ENCODE measurements around the gene PGAP2.
A peak's percentile ranks its signal among the peaks of the same experiment; 100 is the strongest.

PGAP2 gene

DNA sequence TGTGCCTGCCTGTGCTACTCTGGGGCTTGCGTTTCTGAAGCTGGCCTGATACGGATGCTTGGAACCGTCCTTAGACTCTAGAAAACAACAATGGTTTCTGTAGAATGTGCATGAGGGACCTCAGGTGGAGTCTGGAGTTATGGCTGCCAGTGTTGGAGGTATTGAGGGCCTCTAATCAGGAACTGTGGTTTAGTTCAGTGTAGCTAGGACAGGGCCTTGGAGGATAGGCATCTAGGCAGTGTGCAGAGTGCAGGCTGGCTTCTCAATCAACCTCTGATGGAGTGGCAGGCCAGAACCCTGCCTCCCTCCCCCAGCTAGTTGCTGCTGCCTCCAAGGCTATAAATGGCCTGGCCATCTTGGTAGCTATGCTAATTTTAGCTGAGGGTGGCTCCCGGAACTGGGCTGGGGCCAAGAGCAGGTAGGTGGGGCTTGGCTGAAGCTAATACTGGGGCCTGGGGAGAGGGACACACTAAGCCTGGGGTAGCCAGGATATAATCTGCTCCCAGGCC, 51.1 kb downstream of the PGAP2 start:
- DNase-seq: no peak

- DNase-seq: no peak
Measured at GRCh38 chr11:3860375-3860774, 52.0 kb downstream of the PGAP2 start.

GRCh38 chr11:3860898-3861393, 52.6 kb downstream of the PGAP2 start:
- DNase-seq: peak; percentile 68

DNA sequence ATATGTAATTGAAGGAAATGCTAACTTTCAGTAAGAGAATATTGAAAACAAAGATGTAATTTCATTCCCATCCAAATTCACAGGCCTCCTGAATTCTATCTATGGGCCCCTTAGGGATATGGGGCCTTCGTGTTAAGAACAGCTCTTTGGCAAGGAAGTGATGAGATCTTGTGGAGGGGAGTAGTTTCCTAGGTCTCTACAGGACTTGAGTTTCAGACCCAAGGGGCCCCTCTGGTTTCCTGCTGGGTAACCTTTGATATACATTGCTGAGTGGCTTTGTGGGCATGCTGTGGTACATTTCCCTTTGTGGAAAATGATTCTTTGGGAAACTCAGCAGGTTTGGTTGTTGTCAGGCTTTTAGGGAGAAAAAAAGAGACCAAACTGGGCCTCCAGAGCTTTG, 53.3 kb downstream of the PGAP2 start:
- peak; percentile 61 for DNase-seq

- DNase-seq: no peak
Measured at GRCh38 chr11:3865388-3866193, 57.2 kb downstream of the PGAP2 start.

DNA sequence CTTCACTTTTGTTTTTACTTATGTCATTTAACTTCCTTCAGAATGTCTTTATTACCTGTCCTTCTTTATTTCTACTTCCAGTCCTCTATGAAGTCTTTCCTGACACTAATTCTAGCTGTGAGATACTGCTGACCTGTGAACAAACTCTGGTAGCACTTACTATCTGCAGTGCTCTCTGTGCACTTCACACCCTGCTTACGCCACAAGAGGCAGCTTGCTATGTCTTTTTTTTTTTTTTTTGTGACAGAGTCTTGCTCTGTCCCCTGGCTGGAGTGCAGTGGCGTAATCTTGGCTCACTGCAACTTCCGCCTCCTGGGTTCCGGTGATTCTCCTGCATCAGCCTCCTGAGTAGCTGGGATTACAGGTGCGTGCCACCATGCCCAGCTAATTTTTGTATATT, 57.8 kb downstream of the PGAP2 start:
- no peak for DNase-seq

- DNase-seq: no peak
Measured at GRCh38 chr11:3866836-3867208, 58.5 kb downstream of the PGAP2 start.

DNA sequence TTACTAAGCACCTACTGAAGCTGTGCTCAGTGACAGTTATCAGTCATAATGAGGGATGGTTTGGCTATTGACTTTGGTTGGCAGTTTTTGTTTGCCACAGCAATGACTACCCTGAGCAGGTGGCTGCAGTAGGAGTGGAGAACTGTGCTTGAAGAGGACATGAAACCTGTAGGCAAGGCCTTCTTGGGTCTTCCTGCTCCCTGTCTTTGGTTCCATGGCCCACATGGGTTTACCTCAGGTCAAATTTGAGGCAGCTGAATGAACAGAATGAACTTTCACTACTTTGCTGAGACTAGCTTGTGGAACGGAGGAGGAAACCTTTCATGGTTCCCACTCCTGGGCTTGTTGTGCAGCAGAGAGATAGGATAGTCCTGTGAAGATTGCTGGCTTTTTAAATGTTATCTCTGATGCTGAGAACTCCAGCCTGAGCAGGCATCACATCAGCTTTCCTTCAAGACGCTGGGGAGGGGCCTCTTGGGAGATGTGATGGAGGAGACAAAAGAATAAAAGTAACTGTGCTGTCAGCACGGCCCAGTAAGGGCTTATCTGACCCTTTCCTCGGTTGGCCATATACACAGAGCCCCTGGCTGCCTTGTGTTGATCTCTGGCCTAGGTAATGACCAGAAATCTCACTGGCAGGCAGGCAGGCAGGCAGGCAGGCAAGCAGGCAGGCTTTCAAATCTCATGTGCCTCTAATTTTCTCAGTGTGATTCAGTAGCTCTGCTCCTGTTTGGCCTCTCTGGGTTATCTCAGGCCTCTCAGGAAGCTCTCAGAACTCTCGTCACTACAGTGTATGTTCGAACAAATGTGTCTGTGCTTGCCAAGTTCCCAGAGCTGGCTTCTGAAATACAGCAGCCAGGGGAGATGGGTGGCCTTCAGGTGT, 59.1 kb downstream of the PGAP2 start:
- peak; percentile 56 for DNase-seq

- no peak for DNase-seq
Measured at GRCh38 chr11:3873712-3874349, 65.5 kb downstream of the PGAP2 start.

All from activated CD4-positive, alpha-beta T cell treated with anti-CD3 and anti-CD28 coated beads, Interleukin-10, Interleukin-2, amounts not matched to agents 100 ng/mL and 50 ng/mL, durations not matched to agents 16 hours and 8 hours (primary cell).